SKM-1 (cell line): ENCODE results near the gene SECISBP2L.
A peak's percentile ranks its signal among the peaks of the same experiment; 100 is the strongest.
"Not testable (repeated sequence)": the region's sequence is repeated elsewhere in the genome, so short reads cannot be mapped to it uniquely, and the experiment has no call there.

Source experiments
- DNase-seq: peaks from one replicate; lab custom pipeline; 2025; ENCODE audit not compliant: unreplicated experiment; lab: John Stamatoyannopoulos, UW

SECISBP2L gene

DNA sequence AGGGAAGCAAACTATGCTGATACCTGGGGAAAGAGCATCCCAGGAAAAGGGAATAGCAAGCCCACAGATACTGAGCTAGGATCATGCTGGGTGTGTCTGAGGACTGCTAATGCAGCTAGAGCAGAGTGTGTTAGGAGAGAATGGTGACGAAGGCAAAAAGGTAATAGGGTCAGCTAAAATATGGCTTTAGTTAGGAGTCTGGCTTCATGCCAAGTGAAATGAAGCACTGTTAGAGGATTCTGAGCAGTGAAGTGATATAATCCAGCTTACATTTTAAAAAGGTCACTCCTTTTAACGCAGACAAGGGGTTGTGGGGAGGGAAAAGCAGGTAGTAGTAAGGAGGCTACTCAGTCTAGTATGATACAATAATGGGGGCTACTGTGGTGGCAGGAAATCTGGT lies 30.4 kb downstream of the SECISBP2L start:
- no peak for DNase-seq

DNA sequence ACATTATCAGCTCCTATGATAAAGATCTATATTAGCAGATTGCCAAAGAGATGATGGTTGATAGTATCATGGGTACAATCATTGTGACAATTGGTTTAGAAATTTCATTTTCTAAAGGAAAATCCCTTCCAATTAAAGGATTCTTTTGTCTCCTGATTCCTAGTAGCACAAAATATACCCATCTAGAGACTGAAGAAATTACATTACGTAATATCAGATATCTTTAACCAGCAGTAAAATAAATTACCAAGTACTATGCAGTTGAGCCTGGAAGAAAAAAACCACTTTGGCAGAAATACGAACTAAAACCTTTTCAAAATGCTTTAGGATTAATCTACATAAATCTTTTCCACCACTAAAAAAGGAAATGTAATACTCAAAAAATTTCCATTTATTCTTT lies 46.9 kb downstream of the SECISBP2L start:
- no peak for DNase-seq

DNA sequence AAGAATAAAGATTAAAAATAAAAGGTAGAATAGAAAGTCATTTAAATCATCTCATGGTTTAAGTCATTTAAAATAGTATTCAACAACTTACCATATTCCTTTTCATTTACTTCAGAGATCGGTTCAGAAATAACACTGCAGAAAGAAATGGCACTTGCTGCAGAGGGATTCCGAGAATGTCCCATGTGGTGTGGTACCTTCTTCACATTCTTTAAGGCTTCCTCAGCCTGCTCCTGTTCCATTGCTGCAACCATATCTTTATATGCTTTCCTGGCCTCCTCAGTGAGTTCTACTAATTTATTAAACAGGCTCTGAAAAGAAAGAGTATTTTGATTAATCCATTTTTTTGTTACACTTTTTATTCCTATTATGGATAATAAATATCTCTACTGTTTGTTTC lies 50.0 kb downstream of the SECISBP2L start:
- DNase-seq, result no peak

DNA sequence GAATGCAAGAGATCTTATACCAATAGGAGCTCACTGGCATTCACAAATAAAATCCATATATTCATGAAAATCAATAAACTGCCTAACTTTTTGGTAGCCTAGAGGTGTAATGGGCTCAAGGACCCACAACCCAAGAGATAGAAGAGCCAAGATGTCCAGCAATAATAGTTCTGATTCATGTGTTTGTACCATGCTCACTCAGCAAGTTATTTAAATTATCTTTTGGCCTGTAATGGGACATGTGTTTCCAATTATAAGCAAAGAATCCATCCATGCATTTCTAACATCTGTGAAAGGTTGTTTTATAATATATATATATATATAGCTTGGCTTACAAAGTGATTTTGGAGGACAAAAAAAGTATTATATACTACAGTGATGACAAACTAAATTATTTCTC lies 52.9 kb downstream of the SECISBP2L start:
- DNase-seq, result no peak

DNA sequence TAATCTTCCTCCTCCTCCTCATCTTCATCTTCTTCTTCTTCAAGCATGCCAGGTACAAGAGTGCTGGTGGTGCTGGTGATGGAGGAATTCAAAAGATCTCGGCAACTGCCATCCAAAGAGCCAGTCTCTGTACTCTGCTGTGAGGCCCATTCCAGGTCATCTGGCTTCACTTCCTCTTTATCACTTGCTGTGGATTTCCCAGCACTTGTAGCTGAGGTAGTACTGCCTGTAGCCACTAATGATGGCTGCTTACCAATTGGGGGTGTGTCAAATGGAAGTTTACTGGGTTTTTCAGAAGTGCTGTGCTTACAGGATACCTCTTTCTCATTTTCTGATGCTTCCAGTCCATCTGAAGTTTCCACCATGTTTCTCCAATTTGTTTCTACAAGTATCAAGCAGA lies 53.7 kb downstream of the SECISBP2L start:
- DNase-seq, result peak; percentile 28

DNA sequence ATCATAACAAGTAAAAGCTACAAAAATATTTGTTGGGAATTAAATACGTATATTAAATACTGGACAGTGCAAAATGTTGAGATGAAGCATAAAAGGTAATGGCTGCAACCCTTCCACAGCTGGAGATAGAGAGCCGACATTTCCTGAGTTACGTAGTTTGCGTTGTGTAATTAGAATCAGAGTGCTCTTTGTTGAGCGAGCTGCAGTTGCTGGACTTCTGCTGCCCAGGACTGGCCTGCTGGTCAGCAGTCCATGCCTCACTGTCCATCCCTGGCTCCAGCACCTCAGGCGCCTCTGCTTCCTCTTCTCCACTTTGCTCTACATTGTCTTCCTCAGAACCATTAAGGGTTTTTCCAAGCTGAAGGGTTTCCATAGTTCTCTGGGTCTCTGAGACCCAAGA lies 54.1 kb downstream of the SECISBP2L start:
- DNase-seq, result no peak

DNA sequence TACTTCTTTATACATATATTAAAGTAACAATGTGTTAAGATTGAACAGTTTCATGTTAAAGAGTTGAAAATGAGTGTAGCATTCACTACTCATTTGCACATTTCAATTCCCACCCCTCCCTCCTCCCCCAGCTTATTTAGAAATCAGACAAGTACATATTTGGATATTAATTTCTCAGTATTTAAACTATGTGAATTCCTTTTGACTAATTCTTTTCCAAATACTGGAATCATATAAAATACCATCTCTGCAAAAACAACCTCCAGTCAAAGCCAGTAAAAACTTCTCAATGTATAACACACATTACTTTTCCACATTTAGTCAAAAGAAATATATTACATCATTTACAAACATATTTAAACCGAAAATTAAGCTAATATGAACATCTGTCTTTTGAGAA lies 57.1 kb downstream of the SECISBP2L start:
- DNase-seq, result no peak

DNA sequence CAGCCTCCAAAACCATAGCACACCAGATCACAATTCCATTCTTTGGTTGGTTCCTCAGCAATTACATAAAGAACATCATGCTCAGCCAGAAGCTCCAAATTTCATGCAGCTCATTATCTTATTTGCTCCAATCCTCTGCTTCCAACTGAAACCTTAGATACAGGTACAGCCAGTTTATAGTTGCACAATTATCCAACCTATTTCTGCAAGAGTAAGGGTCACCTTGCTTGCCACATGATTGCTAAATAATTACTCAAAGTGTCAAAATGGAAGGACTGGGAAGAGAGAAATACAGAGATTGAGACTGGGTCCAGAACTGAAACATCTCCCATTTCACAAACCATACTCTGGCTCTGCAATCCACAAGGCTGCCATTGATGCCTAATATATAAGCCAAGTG lies 59.1 kb downstream of the SECISBP2L start:
- no peak for DNase-seq

DNA sequence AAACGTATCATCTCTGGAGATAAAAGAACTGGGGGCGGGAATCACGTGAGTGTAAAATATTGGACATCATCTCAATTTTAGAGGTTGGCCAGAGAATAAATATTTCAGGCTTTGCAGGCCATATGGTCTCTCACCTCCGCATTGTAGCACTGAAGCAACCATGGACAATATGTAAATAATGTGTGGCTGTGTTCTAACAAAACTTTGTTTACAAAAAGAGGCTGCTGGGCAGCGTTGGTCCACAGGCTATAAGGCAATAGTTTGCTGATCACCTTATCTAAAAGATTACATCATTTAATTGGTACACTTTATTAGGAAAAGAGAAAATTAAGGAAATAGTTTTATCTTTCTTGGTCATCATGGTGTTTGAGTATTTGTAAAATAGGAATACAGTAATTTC lies 60.0 kb downstream of the SECISBP2L start:
- no peak for DNase-seq

DNA sequence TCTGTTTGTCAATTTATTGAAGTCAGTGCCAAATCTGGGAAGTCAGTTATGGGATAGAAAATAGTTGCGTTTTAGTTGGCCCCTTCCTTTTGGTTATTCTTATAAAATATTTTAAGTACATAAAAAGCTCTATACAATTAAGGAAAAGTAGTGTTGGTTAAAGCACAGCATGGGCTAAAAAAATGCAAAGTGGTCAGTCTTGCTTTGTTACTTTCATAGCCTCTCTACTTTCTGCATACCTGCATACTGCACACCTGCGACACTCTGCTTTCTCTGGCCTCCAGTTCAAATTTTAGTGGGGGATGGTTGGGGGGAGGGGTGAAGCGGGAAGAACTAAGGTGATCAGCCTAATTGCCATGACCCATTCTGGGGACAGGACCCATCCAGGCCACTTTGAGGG lies 60.7 kb downstream of the SECISBP2L start:
- no peak for DNase-seq

DNA sequence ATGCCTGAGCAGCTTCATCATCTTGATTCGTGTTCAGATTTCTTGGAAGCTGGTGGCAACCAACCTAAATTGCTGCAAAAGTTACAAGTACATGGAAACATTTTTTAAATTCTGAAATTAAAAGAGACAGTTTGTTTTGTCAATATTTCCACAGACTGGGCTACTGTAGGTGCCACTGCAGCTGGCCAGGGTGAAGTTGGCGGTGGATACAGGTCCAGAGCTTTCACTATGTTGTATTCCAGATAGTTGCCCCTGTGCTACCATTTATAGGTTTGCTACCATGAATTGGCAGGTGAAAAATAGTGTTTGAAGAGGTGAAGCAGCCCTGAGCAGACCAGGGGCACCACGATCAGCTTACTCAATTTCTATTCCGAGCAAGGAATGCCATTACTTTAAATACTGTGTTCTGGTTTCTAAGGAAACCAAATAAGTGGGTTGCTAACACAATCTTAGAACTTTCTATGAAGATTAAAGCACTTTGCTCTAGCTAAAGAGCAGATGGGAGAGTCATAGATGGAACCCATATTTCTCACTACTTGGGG lies 61.4 kb downstream of the SECISBP2L start:
- DNase-seq, result no peak

DNA sequence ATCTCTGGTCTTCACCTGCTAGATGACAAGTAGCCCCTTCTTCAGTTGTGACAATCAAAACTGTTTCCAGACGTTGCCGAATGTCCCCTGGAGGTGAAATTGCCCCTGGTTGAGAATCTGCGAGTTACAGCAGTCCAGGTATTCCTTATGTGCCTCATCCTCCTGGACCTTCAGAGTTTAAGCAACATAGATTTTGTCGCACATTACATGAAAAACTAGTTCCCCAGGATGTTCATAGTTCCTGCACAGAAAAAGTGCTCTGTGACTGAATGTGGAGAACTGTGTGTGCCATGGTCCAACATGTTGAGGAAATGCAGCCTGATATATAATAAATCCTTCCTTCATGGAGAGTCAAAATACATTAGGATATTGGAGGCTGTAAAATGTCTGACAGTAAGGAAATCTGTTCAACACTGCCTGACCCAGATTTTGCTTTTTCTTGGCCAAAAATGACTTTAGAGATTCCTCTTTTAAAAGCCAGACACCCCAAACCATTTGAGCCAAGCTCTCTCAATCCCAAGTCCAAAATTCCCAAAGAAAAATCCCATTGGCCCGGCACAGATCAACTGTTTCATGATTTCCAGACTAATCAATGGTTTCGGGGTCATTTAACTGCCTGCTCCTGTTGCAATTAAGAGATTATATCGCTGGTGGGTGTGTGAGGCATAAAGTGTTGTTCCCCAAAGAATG lies 62.1 kb downstream of the SECISBP2L start:
- no peak for DNase-seq

DNA sequence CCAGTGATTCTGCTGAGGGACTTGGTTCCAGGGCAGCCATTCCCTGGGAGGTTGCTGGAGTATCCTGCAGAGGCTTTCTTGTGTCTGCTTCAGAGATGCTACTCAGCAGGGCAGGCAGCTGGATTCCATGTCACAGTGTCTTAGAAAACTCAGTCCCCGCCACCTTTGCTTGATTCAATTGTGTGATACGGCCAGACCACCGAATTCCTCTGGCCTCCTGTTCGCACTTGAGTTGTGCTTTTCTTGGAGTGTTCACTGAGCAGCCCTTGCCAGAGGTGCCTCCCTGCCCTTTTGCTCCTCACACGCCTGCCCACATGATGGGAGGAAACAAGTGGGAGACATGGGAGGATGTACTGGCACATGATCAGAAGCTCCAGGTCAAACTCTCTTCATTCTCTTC lies 62.9 kb downstream of the SECISBP2L start:
- no peak for DNase-seq

DNA sequence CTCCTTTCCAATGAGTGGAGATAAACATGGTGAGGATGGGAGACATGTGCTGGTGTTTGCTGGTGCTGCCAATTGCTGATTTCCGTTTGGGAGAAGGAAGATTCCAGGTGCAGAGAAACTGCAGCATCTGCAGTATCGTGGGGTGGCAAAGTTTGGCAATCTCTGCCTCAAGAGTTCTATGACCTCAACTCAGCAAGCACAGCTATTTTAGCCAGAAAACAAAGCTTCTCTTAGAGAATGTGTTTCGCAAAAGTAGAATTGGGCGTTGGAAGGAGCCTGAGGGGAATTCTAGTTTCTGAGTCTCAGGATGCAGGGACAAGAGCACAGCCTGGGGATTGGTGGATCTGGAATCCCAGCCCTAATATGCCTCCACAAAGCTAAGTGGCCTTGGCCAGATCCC lies 64.3 kb downstream of the SECISBP2L start:
- DNase-seq, result no peak

DNA sequence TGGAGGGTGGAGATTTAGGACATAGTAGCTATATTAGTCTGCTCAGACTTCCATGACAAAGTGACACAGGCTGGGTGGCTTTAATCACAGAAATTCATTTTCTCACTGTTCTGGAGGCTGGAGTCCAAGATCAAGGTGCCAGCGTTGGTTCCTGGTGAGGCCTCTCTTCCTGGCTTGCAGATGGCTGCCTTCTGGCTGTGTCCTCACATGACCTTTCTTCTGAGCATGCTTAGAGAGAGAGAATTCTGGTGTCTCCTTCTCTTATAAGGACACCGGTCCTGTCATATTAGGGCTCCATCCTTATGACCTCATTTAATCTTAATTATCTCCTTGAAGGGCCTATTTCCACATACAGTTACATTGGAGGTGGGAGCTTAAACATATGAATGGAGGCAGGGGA lies 67.6 kb downstream of the SECISBP2L start:
- no peak for DNase-seq

DNA sequence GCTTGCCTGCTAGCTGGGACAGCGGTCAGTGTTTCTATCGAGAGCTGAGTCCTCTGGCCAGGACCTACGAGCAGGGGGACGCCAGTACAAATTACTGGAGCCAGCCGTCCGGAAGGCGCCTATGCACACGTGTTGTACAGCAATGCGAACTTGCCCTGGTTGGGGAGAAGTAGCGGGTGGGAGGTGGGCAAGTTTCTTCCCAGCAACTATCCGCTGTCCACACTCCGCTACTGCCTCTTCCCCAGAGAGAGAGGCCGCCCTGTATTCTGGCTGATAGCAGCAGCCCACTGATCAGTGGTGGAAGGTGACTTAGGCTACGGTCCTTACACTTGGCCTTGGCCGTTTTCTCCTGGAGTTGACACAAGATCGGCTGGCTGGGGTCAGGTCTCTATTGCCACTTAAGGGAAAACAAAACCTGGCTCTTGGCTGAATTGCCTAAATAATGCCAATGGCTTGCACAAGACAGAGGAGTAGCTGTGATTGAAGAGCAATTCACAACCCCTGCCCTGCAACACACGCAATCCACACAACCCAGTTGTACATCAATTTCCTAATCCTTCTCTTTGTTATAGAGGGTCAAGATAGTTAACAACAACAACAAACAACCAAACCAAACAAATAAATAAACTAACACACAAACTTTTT lies 69.7 kb downstream of the SECISBP2L start:
- no peak for DNase-seq

DNA sequence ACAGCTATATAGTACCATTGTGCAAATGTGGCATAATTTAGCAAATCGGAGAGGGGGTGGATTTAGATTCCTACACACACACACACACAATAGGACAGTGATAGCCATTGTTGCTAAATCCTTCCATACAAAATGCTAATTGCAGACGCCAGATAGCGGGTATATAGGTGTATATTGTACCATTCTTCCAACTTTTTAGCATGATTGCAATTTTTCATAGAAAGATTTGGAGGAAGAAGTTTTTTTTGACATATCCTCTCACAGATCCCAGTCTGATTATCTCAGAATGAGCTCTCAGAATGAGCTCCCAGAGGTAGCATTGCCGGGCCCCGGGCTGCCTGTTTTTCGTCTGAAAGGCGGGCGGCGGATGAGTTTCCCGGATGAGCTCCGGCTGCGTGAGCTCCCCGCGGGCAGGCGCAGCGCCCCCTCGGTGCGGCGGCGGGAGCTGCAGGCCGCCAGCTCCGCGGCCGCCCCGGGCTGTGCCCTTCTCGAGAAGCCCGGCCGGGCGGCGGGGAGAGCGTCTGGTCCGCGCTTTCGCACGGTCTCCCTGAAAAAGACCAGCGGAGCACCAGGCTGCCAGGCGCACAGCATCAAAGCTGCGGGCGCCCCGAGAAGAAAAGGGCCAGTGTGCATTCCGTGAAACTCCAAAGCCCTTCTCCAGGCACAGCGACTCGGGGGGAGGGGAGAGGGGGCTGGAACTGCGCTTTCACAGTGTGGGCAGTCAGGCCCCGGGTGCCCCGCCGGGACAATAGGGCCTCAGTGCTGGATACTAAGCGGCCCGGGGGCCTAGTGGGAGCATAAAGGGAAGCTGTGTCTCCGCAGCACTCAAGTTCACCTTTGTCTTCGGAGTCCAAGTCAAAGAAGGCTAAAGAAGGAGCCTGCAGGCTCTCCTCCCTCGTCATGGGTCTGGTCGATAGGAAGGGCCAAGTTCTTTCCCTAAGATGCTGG lies 70.5 kb downstream of the SECISBP2L start:
- peak; percentile 55 for DNase-seq

DNA sequence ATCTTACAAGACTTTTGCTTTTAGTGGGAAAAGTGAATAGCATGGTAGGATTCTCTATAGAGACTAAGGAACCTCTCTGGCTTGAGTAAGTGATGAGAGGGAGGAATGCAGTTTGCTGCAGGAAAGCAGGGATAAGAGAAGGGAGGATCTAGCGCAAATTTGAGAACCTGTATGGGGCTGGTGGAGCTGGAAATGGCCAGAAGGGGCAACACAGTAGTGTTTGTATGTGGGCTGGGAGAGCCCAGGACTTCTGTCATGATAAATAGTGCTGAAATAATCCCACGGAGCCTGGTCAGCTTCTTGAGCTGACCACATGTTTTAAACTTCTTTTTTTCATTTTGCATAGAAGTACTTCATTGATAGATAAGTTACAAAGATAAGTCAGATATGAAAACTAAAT lies 71.4 kb downstream of the SECISBP2L start:
- DNase-seq, result no peak

DNA sequence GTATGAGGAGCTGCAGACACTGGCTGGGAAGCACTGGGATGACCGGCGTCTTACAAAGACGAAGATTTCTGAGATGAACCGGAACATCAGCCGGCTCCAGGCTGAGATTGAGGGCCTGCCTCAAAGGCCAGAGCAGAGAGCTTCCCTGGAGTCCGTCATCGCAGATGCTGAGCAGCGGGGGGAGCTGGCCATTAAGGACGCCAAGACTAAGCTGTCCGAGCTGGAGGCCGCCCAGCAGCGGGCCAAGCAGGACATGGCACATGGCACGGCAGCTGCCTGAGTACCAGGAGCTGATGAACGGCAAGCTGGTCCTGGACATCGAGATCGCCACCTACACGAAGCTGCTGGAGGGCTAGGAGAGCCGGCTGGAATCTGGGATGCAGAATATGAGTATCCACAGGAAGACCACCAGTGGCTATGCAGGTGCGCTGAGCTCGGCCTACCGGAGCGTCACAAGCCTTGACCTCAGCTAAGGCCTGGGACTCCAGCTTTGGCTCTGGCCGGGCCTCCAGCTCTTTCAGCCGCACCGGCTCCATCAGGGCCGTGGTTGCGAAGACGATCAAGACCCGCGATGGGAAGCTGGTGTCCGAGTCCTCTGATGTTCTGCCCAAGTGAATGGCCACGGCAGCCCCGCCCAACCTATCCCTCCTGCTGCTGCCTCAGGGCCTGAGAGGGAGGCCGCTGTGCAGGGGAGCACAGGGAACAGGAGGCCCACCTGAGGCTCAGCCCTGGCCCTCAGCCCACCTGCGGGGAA lies 73.3 kb downstream of the SECISBP2L start:
- no peak for DNase-seq

DNA sequence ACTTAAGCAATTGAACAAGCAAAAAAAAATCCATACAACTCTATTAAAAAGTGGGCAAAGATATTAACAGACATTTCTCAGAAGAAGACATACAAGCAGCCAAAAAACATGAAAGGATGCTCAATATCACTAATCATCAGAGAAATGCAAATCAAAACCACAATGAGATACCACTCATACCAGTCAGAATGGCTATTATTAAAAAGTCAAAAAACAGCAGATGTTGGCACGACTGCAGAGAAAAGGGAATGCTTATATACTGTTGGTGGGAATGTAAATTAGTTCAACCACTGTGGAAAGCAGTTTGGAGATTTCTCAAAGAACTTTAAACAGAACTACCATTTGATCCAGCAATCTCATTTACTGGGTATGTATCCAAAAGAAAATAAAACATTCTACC lies 75.3 kb downstream of the SECISBP2L start:
- not testable (repeated sequence) for DNase-seq

DNA sequence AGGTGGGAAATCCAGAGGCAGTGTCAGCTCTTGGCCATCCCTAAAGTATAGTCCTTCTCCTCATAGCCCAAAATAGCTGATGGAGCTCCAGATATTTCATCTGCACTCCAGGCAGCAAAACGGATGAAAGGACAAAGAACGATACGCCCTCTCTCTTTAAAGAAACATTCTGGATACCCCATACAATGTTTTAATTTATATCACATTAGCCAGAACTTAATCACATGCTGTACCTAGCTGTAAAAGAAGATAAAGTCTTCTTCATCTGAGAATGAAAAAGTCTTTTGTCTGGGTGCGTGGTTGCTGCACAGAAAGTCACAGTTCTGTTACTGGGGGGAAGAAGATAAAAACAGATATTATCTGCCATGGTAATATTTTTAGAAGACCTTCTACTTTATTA lies 78.2 kb downstream of the SECISBP2L start:
- no peak for DNase-seq
